MM.1S (cell line): ENCODE measurements around the gene VCP.
A peak's percentile ranks its signal among the peaks of the same experiment; 100 is the strongest.

ENCODE experiments used
- DNase-seq: peaks from one replicate; pipeline ENCODE4 v3.0.0-alpha.2; 2015
- H2AFZ ChIP-seq: fragments of 300-600 bp; sonication (generic); 2 replicates; pipeline ENCODE4 v1.6.0; 2016; ENCODE audit warnings: antibody characterized with exemption, low read length
- H3F3A ChIP-seq: fragments of 300-600 bp; sonication (generic); 2 replicates; pipeline ENCODE4 v1.6.1; 2016; ENCODE audit warnings: mild to moderate bottlenecking, antibody characterized with exemption, low read length, moderate library complexity, mixed read lengths; ENCODE audit not compliant: insufficient read depth
- H3K27ac ChIP-seq: fragments of 300-600 bp; sonication (generic); 2 replicates; pipeline ENCODE4 v1.5.1; 2016; ENCODE audit warnings: mild to moderate bottlenecking, low read length
- H3K27me3 ChIP-seq: fragments of 300-600 bp; sonication (generic); replicated peaks from 2 replicates; pipeline ENCODE4 v1.6.0; 2016; ENCODE audit warnings: low read length; ENCODE audit not compliant: insufficient read depth
- H3K36me3 ChIP-seq: fragments of 300-600 bp; sonication (generic); replicated peaks from 2 replicates; pipeline ENCODE4 v1.6.1; 2016; ENCODE audit warnings: mild to moderate bottlenecking, low read length, mixed read lengths; ENCODE audit not compliant: insufficient read depth
- H3K4me1 ChIP-seq: fragments of 300-600 bp; sonication (generic); 2 replicates; pipeline ENCODE4 v1.6.1; 2016; ENCODE audit warnings: low read length, mixed read lengths
- H3K4me2 ChIP-seq: fragments of 300-600 bp; sonication (generic); 2 replicates; pipeline ENCODE4 v1.6.0; 2016; ENCODE audit warnings: low read depth, low read length
- H3K4me3 ChIP-seq: fragments of 300-600 bp; sonication (generic); 2 replicates; pipeline ENCODE4 v1.5.1; 2016; ENCODE audit warnings: low read length, mixed read lengths
- H3K79me2 ChIP-seq: fragments of 300-600 bp; sonication (generic); 2 replicates; pipeline ENCODE4 v1.6.1; 2016; ENCODE audit warnings: mixed run types, low read length, mixed read lengths
- H3K9ac ChIP-seq: fragments of 300-600 bp; sonication (generic); 2 replicates; pipeline ENCODE4 v1.6.1; 2016; ENCODE audit warnings: low read length, mixed read lengths
- H3K9me2 ChIP-seq: fragments of 300-600 bp; sonication (generic); replicated peaks from 2 replicates; pipeline ENCODE4 v1.6.1; 2016; ENCODE audit warnings: mild to moderate bottlenecking, low read length, mixed read lengths; ENCODE audit not compliant: insufficient read depth
- H3K9me3 ChIP-seq: fragments of 300-600 bp; sonication (generic); replicated peaks from 2 replicates; pipeline ENCODE4 v1.6.1; 2016; ENCODE audit warnings: mild to moderate bottlenecking, low read length, mixed read lengths; ENCODE audit not compliant: insufficient read depth
- H4K20me1 ChIP-seq: fragments of 300-600 bp; sonication (generic); 2 replicates; pipeline ENCODE4 v1.6.1; 2016; ENCODE audit warnings: mild to moderate bottlenecking, low read length, moderate library complexity, mixed read lengths; ENCODE audit not compliant: insufficient read depth
- EZH2 ChIP-seq: fragments of 300-600 bp; sonication (generic); optimal IDR thresholded peaks from 2 replicates; pipeline ENCODE3; 2017; ENCODE audit warnings: low read depth, mild to moderate bottlenecking, antibody characterized with exemption, low read length, mixed read lengths
- EZH2phosphoT487 ChIP-seq: fragments of 300-600 bp; sonication (generic); IDR thresholded peaks from 2 replicates; pipeline ENCODE4 v1.6.1; 2018; ENCODE audit warnings: antibody characterized with exemption, low read length
- TF ChIP-seq, protein P1 (sequence below): fragments of 300-600 bp; sonication (generic); IDR thresholded peaks from 2 replicates; pipeline ENCODE4 v1.5.1; 2016; ENCODE audit warnings: antibody characterized with exemption, low read length, mixed read lengths

VCP gene

DNA sequence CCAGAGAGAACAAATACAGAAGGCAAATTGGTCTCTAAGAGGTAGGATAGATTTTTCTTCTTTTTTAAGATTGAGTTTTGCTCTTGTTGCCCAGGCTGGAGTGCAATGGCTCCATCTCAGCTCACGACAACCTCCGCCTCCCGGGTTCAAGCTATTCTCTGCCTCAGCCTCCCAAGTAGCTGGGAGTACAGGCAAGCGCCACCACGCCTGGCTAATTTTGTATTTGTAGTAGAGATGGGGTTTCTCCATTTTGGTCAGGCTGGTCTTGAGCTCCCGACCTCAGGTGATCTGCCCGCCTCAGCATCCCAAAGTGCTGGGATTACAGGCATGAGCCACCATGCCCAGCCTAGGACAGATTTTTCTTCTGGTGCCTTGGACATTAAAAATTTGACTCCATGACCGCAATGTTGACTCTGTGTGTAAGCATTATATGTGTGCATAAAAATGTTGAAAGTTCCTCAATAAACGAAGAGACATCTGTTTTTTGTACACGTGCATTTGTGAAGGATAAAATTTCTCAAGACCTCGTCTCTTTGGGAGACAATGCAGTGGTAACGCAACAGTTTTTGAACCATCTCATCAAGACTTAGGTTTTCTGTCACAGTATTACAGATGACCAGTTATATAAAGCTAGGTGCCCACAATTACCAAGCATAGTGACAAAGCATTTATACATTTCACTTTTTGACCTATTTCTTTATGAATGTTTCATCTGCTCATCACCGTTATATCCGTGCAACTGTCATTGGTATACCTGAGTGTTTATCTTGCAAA lies 17.4 kb downstream of the VCP start:
- Histone ChIP-seq H3K36me3 (peaks cover 29% of the 10 kb centered on the region), H3K79me2 (peaks cover 44% of the 10 kb centered on the region), H3K4me1 (no peaks in the 10 kb centered on the region), H3K27ac (no peak overlapping the region), H4K20me1 (peaks cover 4% of the 10 kb centered on the region; the same call in 1 of the 2 replicates), H3K9me2 (no peaks in the 10 kb centered on the region), H3F3A (peaks cover 30% of the 10 kb centered on the region), H3K9ac (no peak overlapping the region), H3K4me3 (no peak overlapping the region), H3K27me3 (no peaks in the 10 kb centered on the region), H3K9me3 (no peaks in the 10 kb centered on the region), H3K4me2 (no peak overlapping the region), H2AFZ (no peak overlapping the region)
- DNase-seq, result no peak
- TF ChIP-seq EZH2 (no peak), EZH2phosphoT487 (no peak)
- TF ChIP-seq, protein P1, sequence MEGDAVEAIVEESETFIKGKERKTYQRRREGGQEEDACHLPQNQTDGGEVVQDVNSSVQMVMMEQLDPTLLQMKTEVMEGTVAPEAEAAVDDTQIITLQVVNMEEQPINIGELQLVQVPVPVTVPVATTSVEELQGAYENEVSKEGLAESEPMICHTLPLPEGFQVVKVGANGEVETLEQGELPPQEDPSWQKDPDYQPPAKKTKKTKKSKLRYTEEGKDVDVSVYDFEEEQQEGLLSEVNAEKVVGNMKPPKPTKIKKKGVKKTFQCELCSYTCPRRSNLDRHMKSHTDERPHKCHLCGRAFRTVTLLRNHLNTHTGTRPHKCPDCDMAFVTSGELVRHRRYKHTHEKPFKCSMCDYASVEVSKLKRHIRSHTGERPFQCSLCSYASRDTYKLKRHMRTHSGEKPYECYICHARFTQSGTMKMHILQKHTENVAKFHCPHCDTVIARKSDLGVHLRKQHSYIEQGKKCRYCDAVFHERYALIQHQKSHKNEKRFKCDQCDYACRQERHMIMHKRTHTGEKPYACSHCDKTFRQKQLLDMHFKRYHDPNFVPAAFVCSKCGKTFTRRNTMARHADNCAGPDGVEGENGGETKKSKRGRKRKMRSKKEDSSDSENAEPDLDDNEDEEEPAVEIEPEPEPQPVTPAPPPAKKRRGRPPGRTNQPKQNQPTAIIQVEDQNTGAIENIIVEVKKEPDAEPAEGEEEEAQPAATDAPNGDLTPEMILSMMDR, result no peak

DNA sequence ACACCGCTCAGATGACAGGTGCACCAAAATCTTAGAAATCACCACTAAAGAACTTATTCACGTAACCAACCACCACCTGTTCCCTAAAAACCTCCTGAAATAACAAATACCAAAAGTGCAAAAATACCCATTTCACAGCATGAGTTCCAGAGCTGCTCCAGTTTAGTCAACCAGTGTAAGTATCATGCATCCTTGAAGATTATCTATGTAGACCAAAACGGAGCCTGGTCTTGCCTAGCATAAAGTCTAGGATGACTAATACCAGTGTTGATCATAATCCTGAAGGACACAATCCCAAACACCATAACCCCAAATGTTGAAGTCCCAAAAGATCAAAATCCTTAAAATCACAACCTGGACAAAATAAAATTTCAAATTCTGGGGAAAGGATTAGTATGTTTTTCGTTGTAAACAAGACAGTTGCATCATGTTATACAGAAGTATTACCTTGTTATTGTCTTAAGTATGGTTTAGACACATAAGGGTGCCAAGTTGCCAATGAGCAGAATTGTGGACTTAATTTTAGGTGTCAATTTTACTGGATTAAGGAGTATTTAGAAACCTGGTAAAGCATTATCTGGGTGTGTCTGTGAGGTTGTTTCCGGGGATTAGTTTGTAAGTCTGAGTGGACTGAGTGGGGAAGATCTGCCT lies 18.1 kb downstream of the VCP start:
- Histone ChIP-seq H3K27me3 (no peaks in the 10 kb centered on the region), H3K4me2 (no peak overlapping the region), H3K9ac (no peak overlapping the region), H3K9me2 (no peaks in the 10 kb centered on the region), H3F3A (peaks cover 25% of the 10 kb centered on the region), H3K79me2 (peaks cover 37% of the 10 kb centered on the region), H3K9me3 (no peaks in the 10 kb centered on the region), H3K4me1 (no peaks in the 10 kb centered on the region), H3K27ac (no peak overlapping the region), H4K20me1 (peaks cover 4% of the 10 kb centered on the region; the same call in 1 of the 2 replicates), H3K36me3 (peaks cover 26% of the 10 kb centered on the region), H2AFZ (no peak overlapping the region), H3K4me3 (no peak overlapping the region)
- TF ChIP-seq, protein P1, result no peak
- TF ChIP-seq EZH2phosphoT487 (no peak), EZH2 (no peak)
- DNase-seq, result no peak

DNA sequence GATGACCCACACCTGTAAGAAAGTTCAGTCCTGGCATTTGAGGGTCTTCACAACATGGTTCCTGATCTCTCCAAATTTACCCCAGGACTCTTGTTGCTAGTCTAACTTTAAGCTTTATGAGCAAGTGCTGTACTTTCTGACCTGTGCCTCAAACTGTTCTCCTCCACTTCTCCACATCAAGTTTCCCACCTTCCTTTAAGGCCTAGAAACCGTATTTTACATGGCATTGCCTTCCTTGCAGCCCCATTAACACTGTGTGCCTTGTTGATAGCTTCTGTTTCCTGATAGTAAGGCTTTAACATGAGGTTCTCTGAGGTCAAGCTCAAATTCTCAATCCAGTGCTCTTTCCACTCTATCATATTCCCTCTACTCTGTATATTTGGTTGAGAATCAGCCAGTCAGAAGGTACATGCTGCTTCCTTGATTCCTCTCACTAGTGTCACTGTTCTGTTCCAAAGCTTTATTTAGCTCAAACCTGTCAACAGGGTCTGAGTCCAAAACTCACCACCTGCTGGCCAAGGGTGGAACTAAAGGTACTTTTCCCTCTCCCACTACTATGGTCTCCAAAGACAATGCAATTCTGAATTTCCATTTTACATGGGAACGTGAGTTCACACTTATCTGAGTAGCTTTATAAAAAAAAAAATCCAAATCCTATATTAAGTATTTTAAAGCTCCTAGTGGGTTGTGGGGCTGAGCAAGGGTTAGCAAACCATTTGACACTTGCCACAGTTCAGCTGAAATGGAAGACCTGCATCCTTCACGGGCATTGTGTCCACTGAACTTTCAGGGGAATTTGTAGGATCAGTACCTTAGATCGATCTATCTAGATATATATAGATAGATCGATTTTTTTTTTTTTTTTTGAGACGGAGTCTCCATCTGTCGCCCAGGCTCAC lies 21.1 kb downstream of the VCP start:
- Histone ChIP-seq H3K9ac (no peak overlapping the region), H3K4me2 (no peak overlapping the region), H3K9me2 (no peaks in the 10 kb centered on the region), H3K4me3 (no peak overlapping the region), H3K27ac (no peak overlapping the region), H3K4me1 (no peaks in the 10 kb centered on the region), H4K20me1 (no peaks in the 10 kb centered on the region; the same call in 1 of the 2 replicates), H3F3A (peaks cover 9% of the 10 kb centered on the region; the same call in 1 of the 2 replicates), H2AFZ (no peak overlapping the region), H3K27me3 (no peaks in the 10 kb centered on the region), H3K36me3 (peaks cover 7% of the 10 kb centered on the region), H3K79me2 (peaks cover 12% of the 10 kb centered on the region), H3K9me3 (no peaks in the 10 kb centered on the region)
- no peak for TF ChIP-seq EZH2phosphoT487
- TF ChIP-seq, protein P1, result peak; percentile 67
- peak; percentile 41 for DNase-seq
